Coronary artery (tissue), 2 donors: Measurements from ENCODE around the gene PDCD4.
A peak's percentile ranks its signal among the peaks of the same experiment; 100 is the strongest.

ENCODE experiments used
- DNase-seq: peaks from one replicate; pipeline ENCODE4 v3.0.0-alpha.2; 2017; ENCODE audit warnings: low spot score
- H3K27ac ChIP-seq, 2 donors: fragments of 200-600 bp; sonication (generic); one replicate each; pipeline ENCODE4 v1.5.1; 2016 to 2019
- H3K4me3 ChIP-seq: fragments of 200-600 bp; sonication (generic); 2 replicates; pipeline ENCODE4 v1.5.1; 2016; ENCODE audit warnings: mild to moderate bottlenecking, moderate library complexity
- TF ChIP-seq, protein P1 (sequence below): fragments of 200-600 bp; sonication (generic); IDR thresholded peaks from one replicate; pipeline ENCODE4 v1.5.1; 2019; ENCODE audit warnings: antibody characterized with exemption

The PDCD4 gene

DNA sequence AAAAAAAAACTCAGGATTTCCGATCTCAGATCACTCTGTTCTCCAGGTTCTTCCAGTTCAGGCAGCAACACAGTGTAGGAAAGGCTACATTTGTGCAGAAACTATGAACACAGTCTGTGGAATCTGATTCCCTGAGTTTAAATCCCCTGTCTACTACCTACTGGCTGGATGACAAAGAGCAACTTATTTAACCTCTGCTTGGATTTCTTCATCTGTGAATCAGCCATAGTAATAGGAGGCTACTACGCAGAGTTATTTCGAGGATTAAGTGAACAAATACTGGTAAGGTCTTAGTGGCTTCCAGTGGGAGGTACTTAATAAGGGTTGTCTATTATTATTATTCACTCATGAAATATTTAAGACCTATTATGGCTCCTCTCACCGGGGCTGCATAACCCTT, 44.3 kb upstream of the PDCD4 start:
- Histone ChIP-seq H3K27ac (peak overlapping the region; percentile 29 to 45), H3K4me3 (no peak overlapping the region)
- TF ChIP-seq, protein P1, sequence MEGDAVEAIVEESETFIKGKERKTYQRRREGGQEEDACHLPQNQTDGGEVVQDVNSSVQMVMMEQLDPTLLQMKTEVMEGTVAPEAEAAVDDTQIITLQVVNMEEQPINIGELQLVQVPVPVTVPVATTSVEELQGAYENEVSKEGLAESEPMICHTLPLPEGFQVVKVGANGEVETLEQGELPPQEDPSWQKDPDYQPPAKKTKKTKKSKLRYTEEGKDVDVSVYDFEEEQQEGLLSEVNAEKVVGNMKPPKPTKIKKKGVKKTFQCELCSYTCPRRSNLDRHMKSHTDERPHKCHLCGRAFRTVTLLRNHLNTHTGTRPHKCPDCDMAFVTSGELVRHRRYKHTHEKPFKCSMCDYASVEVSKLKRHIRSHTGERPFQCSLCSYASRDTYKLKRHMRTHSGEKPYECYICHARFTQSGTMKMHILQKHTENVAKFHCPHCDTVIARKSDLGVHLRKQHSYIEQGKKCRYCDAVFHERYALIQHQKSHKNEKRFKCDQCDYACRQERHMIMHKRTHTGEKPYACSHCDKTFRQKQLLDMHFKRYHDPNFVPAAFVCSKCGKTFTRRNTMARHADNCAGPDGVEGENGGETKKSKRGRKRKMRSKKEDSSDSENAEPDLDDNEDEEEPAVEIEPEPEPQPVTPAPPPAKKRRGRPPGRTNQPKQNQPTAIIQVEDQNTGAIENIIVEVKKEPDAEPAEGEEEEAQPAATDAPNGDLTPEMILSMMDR, result no peak
- DNase-seq, result no peak

DNA sequence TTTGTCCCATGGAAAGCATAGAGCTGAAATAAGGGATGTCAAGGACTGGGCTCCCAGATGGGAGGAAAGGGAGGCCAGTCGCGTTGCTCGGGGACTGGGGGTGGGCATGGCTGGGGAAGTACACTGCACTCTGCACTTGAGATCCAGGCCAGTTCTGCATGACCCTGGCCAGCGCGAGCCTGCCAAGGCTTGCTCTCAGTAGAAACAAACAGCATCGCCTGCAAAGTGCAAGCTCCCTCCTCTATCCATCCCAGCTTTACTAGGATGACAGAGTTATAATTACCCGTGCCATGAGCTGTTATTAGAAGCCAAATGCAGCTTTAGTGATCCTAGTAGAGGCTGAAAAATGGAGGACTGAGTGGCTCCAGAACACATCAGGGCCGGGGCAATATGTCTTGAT, 43.9 kb upstream of the PDCD4 start:
- H3K4me3 ChIP-seq, result no peak overlapping the region
- no peak for DNase-seq
- H3K27ac ChIP-seq, result peak overlapping the region; percentile 29 to 45
- TF ChIP-seq, protein P1, result no peak

DNA sequence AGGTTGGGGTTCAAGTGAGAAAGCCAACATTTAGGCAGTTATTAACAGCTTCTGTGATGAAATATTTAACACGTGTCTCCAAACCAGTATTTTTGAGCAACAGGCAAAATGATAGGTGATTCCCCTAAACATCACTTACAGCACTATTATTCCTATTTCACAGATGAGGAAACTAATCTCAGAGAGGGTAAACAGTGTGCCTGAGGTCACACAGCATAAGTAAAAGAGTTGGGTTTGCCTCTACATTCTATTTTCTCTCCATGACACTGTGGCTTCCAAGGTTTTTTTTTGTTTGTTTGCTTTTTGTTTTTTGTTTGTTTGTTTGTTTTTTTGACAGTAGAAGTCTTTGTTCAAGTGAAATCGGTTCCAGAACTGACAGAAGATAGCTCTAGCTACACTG, 43.2 kb upstream of the PDCD4 start:
- no peak overlapping the region for H3K4me3 ChIP-seq
- TF ChIP-seq, protein P1, result no peak
- H3K27ac ChIP-seq, result peak overlapping the region; percentile 29 to 30

DNA sequence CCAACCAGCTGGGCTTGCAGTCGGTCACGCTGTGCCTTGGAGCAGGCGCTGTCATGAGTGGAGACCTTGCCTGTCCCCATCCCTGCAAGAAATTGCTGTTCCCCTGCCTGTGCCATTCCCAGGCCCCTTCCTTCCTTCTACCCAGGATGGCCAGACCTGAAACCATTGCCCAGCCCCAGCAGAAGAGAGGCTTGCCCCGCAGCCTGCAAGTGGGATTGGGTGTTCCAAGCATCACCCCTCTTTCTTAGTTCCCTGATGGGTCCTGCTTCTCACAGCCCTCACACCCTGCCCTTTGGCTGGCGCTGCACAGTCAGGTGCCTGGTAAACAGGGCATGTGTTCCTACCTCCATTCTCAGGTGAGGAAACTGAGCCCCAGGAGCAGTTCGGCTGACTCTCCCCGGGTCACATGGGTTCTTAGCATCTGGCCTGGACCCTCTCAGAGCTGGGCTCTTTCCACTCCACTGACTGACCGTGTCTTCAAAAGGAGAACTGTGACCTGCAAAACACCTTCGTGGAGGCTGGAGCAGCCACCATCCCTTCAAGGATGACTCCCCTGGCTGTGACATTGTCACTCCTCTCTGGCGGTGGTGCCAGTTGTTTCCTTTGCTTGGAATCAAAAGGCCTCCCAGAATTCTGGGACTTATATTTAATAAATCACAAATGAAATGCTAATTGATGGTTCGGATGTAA, 41.9 kb upstream of the PDCD4 start:
- DNase-seq, result no peak
- H3K27ac ChIP-seq, result no peak overlapping the region

More for the DNA sequence above, 43.2 kb upstream of the PDCD4 start:
- no peak for DNase-seq

DNA sequence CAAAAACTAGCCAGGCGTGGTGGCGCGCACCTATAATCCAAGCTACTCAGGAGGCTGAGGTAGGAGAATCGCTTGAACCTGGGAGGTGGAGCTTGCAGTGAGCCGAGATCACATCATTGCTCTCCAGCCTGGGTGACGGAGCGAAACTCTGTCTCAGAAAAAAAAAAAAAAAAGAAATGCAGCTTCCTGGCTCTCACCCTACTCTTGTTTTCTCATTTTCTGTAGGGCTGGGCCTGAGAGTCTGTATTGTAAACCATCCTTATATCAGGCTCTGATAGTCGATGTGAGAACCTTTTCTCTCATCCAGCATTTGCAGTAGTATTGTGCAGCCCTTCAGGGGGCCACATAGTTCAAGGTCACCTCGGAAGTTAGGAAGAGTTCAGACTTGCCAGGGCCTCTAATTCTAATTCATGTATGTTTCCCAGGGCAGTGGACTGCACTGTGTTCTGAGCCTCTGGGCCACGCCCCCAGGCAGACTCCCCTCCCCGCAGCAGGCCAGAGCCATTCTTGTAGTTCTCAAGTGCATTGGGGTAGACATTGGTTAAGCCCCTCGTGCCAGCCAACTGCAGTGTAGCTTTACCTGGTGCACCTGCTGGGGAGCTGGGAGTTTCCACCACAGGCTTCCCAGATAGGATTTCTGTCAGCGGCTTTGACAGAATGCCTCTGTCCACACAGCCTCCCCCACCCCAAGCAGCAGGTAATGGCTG, 38.3 kb upstream of the PDCD4 start:
- no peak for DNase-seq
- H3K4me3 ChIP-seq, result no peak overlapping the region
- TF ChIP-seq, protein P1, result no peak
- no peak overlapping the region for H3K27ac ChIP-seq

More for the DNA sequence above, 41.9 kb upstream of the PDCD4 start:
- TF ChIP-seq, protein P1, result no peak
- H3K4me3 ChIP-seq, result no peak overlapping the region

DNA sequence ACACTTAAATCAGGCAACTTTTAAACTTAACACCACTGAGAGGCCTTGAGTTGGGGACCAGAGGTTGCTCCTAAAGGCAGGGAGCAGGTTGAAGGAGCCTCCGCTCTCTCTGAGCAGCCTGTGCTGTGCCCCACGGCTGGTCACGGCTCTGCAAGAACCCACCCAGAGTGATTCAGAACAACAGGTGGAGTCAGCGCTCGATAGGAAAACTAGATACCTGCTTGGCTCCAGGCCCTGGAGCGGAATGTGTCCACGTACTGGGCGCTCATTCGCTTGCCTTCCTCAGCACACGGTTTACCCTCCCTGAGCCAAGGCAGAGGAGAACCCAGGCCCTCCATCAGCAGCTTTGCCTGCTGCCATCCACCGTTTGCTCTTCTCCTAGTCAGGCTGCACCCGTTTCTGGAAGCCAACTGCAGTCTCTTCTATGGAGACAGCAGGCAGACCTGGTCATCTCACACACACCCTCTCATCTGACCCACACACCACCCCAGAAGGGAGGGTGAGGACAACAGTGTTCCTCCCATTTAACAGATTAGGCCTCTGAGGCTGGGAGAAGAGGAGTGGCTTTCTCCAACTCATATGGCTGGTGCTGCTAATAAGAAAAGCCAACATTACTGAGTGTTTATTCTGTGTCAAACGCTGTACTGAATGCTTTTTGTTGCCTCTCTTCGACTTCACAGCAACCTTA, 37.6 kb upstream of the PDCD4 start:
- TF ChIP-seq, protein P1, result no peak
- DNase-seq, result no peak
- H3K4me3 ChIP-seq, result no peak overlapping the region
- peak overlapping the region in 1 of 2 donors; percentile 60 for H3K27ac ChIP-seq
